ENCODE measurements around the gene CLIC3.
A peak's percentile ranks its signal among the peaks of the same experiment; 100 is the strongest.

CLIC3 gene

DNA sequence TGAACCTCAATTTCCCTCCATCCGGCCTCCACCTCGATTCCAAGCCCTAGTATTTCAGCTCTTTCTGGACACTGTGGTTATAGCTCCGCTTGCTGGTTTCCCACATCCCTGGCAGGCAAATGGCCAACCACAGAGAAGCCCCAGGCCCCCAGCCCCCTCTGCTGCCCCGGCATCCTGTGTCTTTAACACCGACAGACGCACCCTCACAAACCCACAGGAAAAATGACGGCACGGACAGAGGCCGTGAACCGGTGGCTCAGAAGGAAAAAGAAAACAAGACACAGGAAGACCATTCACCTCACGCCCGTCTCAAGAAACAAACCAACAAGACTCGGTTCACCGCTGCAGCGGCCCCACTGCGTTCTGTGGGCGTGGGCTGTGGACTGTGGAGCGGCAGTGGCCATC is 1.5 kb upstream of the CLIC3 start:
- no peak for DNase-seq

DNA sequence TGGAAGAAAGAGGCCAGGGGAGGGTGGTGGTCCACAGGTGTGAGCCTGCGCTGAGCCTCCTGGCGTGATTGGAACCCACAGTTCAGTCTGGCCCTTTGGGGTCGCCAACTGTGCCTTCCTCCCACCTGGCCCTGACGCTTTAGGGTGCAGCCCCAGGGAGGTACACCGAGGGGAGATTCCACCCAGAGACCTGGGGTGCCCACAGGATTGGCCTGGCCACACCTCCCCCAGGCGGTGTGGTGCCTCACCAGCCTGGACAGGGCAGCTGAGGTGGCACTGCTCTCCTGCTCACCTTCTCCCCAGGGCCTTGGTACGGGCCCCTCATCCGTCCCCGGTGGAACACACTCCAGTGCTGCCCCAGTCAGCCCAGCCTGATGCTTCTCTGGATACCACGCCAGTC is 1.0 kb upstream of the CLIC3 start:
- DNase-seq = no peak

DNA sequence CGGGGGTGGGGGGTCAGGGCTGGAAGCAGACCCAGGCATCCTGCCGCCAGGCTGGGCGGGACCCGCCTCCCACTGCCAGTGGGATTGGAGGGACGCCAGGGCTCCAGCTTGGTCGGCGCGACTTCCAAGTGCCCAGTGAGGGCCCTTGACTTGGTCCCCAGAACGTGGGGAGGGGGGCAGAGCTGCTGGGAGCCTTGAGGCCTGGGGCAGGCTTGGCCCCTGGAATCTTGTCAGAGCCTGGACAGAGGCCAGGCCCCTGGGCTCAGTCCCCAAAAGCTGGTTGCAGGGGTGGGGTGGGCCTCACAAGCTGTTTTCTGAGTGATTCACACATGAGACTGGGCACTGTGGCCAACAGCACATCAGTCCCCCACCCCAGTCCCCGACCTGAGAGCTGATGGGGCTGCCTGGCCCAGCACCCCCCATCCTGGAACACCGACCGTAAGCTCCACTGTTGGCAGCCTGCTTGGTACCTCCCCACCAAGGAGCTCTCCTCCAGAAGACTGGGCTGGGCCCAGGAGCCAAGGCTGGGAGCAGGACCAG is 526 bp downstream of the CLIC3 start:
- no peak for DNase-seq

DNA sequence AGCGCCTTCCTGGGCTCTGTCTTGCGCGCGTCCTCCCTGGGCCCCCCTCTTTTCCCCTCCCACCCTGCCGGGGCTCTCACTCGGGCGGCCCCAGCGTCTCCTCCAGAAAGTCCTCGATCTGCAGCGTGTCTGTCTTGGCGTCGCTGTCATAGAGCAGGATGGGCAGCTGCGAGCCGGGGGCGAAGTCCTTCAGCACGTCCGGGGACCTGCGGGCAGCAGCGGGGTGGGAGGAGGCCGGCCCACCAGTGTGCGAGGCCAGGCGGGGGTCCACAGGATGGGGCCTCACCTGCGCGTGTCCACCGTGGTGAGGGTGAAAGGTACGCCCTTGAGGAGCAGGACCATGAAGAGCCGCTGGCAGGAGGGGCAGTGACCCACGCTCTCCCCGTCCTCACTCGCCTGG is 1.0 kb downstream of the CLIC3 start:
- DNase-seq = no peak

DNA sequence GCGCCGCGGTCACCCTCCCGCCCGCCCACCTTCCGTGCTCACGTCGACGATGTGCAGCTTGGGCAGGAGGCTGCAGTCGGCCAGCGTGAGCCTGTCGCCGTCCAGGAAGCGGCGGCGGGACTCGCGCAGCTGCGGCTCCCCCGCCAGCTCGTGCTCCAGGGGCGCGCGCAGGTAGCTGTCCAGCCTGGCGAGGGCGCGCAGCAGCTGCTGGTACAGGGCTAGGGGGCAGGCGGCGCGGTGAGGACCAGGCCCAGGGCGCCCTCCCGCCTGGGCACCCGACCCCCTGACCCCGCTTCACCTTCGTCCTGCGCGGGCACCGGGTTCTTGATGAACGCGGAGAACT is 1.5 kb downstream of the CLIC3 start:
- DNase-seq = no peak

DNA sequence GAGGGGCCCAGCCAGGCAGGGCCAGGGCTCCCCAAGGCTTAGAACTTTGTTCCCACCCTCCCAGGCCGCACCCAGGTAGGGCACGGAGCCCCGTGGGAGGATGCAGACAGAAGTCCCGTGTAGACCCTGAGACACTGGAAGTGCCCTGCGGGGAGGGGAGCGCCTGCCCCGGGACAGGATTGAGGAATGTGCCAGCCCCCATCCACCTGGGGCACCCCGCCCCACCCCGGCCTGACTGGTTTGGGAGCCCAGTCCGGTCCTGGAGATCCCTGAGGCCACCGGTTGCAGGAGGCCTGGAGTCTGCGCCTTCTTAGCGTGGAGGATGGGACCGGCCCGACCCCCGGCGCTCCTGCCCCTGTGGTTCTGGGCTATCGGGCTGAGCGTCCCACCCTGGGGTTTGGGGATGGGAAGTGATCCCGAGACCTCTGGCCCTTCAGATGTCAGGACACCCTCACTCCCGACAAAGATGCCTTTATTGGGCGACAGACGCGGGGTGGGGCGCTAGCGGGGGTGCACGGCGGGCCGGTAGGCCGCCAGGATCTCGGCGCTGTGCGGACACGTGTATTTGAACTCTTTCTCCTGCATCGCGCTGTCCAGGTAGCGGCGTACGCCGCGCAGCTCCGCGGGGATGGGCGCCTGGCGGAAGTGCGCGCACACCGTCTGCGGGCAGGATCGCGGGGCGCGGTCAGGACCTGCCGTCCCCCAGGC is 2.0 kb downstream of the CLIC3 start:
- DNase-seq = no peak

DNA sequence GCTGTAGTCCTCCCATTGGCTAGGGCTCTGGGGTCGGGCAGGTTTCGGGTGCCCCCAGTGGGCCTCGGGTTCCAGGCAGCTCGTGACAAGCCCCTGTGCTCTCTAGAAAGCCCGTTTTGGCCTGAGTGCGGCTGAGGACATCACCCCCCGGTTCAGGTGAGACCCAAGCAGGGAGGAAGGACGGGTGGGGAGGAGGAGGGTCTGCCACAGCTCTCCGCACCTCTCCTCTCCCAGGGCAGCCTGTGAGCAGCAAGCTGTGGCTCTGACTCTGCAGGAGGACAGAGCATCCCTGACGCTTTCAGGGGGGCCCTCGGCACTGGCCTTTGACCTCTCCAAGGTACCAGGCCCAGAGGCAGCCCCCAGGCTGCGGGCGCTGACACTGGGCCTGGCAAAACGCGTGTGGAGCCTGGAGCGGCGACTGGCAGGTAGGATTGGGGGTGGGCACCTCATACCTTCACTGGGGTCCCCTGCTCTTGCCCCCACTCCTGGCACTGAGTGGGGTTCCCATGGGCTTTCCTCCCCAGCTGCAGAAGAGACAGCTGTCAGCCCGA is 3.5 kb downstream of the CLIC3 start:
- no peak for DNase-seq

DNA sequence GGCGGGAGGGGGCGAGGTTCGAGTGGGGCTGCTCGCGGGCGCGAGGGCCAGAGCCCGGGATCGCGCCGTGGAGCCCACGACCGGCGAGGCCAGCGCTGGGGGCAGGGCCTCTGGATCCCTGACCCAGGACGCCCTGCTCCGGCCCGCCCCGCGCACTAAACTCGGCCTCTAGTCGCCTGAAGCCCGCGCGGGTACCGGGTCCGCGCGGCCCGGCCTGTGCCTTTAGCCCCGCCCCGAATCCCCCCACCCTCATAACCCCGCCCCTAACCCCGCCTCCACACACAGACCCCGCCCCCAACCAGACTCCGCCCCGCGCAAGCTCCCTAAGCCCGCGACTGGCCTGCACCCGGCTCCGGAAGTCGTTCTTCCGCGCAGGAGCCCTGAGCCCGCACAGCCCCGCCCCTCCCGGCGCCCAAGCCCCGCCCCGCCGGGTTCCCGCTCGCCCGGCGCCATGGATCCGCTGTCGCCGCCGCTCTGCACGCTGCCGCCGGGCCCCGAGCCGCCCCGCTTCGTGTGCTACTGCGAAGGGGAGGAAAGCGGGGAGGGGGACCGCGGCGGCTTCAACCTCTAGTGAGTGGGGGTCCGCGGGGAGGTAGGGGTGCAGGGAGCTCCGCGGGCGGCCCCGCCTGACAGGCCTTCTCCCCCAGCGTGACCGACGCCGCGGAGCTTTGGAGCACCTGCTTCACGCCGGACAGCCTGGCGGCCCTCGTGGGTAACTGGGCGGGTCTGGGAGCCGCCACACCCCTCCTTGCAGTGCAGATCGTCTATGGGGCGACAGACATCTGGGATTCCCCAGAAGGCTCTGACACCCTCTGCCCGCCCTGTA is 4.2 kb downstream of the CLIC3 start, which contains the start of gene PAXX:
Gene PAXX, plus strand, starts transcription at position 430 of the 826 bp plus-strand sequence. Its CDS starts 22 bp downstream, at position 452.
- peak; percentile 90 to 97 for DNase-seq

DNA sequence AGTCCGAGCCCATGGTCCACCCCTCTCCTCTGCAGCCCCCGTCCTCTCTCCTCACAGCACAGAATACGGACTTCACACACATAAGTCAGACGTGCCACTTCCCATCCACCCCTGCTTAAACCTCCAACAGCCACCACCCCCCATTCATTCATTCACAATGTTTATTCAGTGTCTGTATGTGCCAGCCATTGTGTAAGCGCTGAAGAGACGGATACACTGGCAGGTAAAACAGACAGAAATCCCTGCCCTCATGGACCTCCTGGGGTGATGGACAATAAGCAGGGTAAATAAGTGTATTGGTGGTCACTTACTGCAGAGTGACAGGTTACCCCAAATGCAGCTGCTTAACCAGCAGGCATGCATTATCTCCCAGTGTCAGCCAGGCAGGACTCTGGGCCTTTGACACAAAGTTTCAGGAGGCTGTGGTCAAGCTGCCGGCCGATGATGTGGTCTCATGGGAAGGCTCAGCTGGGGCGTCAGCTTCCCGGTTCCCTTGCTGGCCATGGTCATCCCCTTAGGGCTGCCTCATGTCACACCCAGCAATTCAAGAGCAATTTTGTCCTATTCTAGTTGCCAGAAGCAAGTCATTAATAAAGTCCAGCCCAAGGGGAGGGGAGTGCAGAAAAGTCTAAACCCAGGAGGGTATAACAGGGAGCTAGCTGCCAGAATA is 6.0 kb downstream of the CLIC3 start:
- no peak for DNase-seq

DNA sequence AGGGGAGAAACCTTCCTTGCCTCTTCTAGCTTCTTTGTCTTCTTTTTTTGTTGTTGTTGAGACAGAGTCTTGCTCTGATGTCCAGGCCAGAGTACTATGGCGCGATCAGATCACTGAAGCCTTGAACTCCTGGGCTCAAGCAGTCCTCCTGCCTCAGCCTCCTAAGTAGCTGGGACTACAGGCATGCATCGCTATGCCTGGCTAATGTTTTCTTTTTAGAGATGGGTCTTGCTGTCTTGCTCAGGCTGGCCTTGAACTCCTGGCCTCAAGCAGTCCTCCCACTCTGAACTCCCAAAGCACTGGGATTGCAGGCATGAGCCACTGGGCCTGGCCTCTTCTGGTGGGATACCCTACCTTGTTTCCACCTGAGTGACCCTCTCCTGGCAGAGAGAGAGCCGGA is 7.5 kb downstream of the CLIC3 start:
- no peak for DNase-seq

DNA sequence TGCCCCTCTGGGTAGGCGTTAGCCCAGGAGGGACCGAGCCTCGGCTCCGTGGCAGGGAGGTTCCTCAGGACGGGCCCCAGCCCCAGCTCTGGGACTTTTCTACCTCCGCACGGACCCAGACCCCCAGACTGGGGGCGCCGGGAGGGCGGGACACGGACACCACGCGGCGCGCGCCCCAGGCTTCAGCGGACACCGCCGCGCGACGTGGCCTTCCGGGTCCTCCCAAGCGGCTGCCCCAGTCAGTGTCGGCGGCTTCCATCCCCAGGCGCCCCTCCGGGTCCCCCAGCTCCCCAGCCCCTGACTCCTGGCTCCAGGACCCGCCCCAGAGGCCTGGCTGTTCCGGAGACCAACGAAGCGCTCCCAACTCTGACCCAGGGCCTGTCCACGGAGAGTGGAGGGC is 10.5 kb downstream of the CLIC3 start:
- DNase-seq = no peak

DNA sequence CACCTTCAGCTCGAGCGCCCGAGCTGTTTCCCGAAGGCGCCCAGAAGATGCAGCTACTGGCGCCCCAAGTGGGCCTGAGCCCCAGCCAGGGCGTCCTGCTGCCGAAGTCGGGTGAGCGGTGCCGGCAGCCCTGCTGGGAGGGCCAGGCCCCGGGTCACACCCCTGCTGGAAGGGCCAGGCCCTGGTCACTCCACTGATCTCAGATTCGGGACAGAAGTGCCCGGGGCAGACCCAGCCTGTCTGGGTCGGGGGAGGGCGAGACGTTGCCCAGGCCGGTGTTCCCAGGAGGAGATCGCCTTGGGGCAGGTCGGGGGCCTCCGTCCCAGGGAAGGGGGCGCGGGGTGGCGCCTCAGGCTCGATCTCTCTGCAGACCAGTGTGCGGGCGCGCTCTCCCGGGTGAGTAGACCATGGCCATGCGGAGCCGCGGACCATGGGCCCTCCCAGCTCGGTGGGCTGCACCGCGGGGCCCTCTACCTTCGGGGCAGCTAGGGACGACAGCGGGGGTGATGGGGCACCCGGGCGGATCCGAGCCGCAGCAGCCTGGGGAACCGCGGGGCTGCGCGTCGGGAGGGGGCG is 11.3 kb downstream of the CLIC3 start:
- no peak for DNase-seq

DNA sequence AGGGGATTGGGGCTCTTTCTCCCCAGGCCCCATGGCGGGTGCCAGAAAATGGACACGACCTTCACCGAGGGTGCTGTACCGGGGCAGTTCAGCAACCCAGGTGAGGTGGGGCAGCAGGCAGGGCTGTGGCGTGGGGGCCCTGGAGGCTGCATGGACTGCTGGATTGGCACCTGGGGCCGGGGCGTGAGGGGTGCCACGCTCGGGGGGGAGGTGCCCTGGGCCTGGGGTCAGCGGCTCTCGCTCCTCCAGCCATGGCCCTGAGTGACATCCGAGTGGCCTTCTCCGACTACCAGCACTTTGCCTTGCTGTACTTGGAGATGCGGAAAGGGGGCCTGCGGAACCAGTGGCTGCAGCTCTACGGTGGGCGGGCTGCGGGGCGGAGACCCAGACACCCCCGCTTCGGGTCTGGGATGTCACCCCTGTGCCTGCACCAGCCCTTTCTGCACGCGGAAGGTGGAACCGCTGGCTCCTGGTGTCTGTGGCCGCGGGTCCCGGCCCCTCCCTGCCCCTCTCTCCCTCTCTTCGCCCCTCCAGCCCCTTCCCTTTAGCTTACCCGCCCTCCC is 11.8 kb downstream of the CLIC3 start:
- no peak for DNase-seq

DNA sequence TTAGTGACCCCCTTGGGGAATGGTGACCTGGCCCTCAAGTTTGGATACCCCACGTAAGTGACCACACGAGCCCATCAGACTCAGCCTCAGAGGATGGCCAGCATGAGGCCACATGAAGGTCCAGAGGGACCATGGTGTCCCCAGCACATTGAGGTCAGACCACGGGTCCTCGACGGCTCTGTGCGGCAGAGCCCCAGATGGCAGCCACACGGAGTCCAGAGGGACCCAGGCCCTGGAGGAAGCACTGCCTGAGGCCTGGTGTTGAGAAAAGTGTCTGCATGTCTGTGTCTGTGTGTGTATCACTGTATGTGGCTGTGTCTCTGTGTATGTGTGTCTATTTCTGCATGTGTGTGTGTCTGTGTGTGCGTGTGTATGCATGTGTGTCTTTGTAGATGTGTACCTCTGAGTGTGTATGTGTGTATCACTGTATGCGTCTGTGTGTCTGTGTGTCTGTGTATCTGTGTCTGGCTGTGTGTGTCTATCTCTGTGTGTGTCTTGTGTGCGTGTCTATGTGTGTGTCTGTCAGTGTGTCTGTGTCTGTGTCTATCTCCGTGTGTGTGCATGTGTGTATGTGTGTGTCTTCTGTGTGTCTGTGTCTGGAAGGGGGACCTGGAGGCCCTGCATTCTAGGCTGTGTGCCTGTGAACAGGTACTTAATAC is 12.6 kb downstream of the CLIC3 start:
- no peak for DNase-seq

DNA sequence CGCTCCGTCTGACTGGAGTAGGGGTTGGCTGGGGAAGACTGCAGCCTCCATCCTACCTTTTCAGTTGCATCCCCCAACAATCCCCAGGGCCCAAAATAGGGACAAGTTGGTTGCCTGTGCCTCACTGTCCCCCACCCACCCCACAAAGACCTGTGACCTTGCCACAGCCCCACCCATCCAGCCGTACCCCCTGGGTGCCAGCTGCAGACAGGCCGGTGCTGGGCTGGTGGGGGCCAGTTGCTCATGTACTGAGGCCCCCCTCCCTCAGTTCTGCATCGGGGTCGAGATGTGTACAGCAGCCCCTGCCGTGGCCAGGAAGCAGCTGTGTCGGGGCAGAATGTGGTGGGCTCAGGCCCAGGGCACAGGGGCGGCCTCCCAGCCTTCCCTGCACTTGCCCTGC is 13.2 kb downstream of the CLIC3 start:
- no peak for DNase-seq

DNA sequence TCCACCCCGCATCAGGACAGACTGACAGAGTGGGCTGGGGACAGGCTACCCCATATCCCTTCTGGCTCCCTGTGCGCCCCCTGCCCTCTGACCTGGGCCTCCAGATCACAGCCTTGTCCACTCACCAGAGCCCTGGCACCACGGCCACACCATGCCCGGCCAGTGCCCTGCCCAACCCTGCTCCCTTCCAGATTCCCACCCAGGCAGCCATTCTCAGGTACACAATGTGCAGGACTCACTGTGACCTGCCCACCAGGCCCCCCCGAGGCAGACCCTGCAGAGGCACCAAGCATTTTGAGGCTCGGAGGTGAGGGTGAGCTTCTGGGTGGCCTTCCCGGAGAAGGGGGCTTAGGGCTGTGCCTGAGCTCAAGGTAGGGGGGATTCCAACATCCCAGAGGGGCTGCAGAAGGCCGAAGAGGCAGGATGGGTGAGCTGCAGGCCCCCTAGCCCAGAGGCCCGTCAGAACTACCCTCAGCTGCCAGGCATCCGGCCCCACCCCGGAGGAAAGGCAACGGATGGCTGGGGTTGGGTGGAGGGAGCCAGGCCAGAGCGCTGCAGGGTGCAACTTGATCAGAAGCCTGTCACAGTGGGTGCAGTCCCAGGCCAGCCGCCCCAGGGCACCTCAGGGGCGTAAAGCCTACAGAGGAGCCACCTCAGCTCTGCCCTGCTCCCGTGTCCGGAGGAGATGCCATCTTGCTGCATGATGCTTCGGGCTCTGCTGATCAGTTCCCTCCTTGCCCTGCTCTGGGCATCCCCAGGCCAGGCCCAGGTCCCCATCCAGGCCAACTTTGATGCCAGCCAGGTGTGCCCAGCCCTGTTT is 13.9 kb downstream of the CLIC3 start, which contains the start of gene LCNL1:
Gene LCNL1, plus strand, starts transcription at position 762 of the 820 bp plus-strand sequence. CDS start 594 bp downstream, outside the sequence.
- DNase-seq = no peak

DNA sequence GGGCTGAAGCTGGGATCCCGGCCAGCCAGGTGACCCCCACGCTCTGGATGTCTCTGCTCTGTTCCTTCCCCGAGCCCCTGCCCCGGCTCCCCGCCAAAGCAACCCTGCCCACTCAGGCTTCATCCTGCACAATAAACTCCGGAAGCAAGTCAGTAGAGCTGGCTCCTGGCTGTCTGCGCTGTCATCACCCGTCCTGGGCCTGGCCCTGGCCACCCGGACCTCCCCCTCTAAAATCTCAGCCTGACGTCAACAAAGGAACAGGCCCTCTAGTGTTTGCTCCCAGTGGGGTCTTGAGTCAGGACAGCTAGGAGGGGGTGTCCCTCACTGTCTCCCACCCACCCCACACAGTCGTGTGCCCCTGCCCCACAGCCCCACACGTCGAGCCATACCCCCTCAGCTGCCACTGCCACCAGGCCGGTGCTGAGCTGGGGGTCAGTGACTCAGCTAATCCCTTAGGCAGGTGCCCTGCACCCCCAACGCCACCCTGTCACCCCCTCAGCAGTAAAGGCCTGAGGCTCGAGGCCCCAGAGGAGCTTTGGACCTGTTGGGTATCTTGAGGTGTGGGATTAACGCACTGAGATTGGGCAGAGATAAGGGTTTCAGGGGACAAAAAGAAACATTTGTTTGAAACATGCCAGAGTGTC is 14.7 kb downstream of the CLIC3 start:
- DNase-seq = no peak

DNA sequence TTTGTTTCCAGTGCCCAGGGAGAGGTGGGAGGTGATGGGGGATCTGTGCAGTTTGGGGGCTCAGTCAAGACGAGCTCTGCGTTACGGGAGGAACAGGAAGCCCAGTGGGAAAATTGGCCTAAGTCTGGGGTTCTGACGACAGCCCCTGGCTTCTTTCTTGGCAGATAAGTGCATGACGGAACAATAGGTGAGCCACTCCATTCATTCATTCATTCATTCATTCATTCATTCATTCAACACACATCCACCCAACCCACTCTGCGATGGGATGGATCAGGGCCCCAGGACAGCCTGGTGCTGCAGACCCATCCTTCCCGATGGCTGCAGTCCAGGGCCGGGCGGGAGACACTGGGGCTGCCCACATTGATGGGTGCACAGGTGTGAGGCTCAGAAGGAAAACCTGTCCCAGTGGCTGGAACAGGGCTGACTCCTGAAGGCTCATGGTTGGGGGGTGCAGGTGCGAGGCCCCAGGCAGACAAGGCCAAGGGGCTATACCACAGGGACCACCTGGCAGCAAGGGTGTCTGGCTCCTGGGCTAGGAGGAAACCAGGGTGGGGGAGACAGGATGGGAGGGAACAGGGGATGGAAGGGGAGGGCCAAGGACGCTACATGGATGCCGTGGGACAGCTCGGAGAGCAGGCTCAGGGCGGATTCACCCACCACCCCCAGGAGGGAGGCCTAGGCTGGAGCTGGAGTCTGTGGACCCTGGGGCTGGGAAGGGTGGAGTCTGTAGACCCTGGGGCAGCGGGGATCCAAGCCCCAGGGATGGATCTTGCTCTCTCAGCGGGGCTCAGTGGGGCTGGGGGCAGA is 15.5 kb downstream of the CLIC3 start:
- no peak for DNase-seq

DNA sequence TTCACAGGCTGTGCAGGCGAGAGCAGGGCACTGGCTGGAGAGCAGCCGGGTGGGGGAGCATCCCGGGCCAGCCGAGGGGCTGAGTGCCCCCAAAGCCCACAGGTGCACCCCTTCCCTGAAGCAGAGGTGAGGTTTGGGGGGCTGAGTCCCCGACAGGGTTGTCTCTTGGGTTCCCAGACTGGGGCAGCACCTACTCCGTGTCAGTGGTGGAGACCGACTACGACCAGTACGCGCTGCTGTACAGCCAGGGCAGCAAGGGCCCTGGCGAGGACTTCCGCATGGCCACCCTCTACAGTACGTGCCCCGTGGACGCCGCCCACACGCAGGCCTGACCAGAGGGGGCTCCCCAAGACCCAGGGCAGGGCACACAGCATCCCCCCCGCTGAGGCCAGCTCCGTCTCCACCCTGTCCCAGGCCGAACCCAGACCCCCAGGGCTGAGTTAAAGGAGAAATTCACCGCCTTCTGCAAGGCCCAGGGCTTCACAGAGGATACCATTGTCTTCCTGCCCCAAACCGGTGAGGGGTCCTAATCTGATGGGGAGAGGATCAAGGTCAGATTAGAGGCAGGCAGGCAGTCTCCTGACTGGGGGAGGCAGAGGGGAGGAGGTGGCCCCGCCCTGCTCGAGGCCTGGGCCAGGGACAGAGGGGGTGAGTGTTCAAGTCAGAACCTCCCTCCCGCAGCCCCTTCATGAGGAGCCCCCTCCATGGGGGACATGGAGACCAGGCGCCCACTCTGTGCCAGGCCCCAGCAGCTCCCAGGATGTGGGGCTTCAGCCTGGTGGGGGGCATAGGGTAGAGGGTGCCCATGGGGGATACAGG is 16.4 kb downstream of the CLIC3 start:
- DNase-seq = no peak
